K562 (cell line): ENCODE data around the gene IFT25. TPM values are rescaled to one million over a fixed set of nuclear protein-coding genes. Genes with fewer than 3 reads are reported as not detected.
"Not testable (repeated sequence)": the region's sequence is repeated elsewhere in the genome, so short reads cannot be mapped to it uniquely, and the experiment has no call there.

ENCODE experiments used
- ATAC-seq: fragments of 200-7000 bp; cut with Tn5 transposase; 3 replicates; pipeline ENCODE4 v1.9.1; 2020; ENCODE audit warnings: moderate library complexity
- BruUV-seq: library from RNA; stranded (reverse); fragments of 400-500 nt; replicated peaks from 2 replicates; lab custom pipeline; 2021; lab: Mats Ljungman, UMichigan
- CTCF ChIA-PET: fragments of 300-600 bp; formaldehyde crosslinking; extraction: SDS; loops from one replicate; lab custom pipeline; 2021; ENCODE audit warnings: low intra/inter-chr PET ratio; lab: Yijun Ruan, JAX
- POLR2A ChIA-PET: fragments of 300-600, 350-650 bp; sonication (Branson Sonifier 250); formaldehyde crosslinking; extraction: SDS; loops from one replicate; lab custom pipeline; 2021; ENCODE audit warnings: antibody characterized with exemption, inconsistent platforms; lab: Yijun Ruan, JAX
- DNase-seq, 4 experiments: peaks; one replicate each; pipeline versions ENCODE4 v3.0.0 to v3.0.0-alpha.2; 2011 to 2018; ENCODE audit warnings: low spot score in 3 of 4, mixed read lengths in 3 of 4; ENCODE audit errors: extremely low read depth in 1 of 4
- FAIRE-seq: peaks from 2 replicates; lab custom pipeline; 2011; peaks lifted over from hg19 to GRCh38; lab: Jason Lieb, UNC
- H2AFZ ChIP-seq: 2 replicates; pipeline ENCODE4 v1.6.0; 2011; ENCODE audit warnings: low read depth, low read length, control low read depth, inconsistent platforms
- H3K27ac ChIP-seq: fragments of 200-600 bp; 3 replicates; pipeline ENCODE4 v1.8.0; 2011; ENCODE audit warnings: low read depth, mild to moderate bottlenecking, control low read depth, inconsistent platforms, low read length, moderate library complexity, mixed read lengths; ENCODE audit errors: extremely low read depth
- H3K27me3 ChIP-seq, 2 experiments: fragments of 300-600 bp in 1 of 2; 2 replicates in 1 of 2; 3 replicates in 1 of 2; pipeline versions ENCODE4 v1.6.0 to v1.8.0; 2011; ENCODE audit warnings: inconsistent platforms in 2 of 2, low read length in 2 of 2, mild to moderate bottlenecking in 1 of 2, mixed read lengths in 1 of 2, moderate library complexity in 1 of 2; ENCODE audit not compliant: control insufficient read depth in 2 of 2, insufficient read depth in 2 of 2
- H3K36me3 ChIP-seq: fragments of 300-600 bp; 3 replicates; pipeline ENCODE4 v1.8.0; 2011; ENCODE audit warnings: mild to moderate bottlenecking, low read length, inconsistent platforms; ENCODE audit not compliant: control insufficient read depth, insufficient read depth
- H3K4me1 ChIP-seq, 2 experiments: fragments of 200-600 bp in 1 of 2; replicated peaks in 1 of 2; 2 replicates in 1 of 2; 3 replicates in 1 of 2; pipeline versions ENCODE4 v1.5.1 to v1.8.0; 2011; ENCODE audit warnings: inconsistent platforms in 2 of 2, low read length in 2 of 2, mild to moderate bottlenecking in 1 of 2, mixed read lengths in 1 of 2, moderate library complexity in 1 of 2; ENCODE audit not compliant: control insufficient read depth in 2 of 2, insufficient read depth in 2 of 2
- H3K4me2 ChIP-seq: 2 replicates; pipeline ENCODE4 v1.6.1; 2011; ENCODE audit warnings: low read length, control low read depth, inconsistent platforms, mixed read lengths; ENCODE audit not compliant: insufficient read depth
- H3K4me3 ChIP-seq: fragments of 200-600 bp; sonication (generic), shearing (Covaris generic); 2 replicates; pipeline ENCODE4 v1.5.1; 2016; ENCODE audit warnings: control low read depth, inconsistent platforms
- H3K79me2 ChIP-seq: fragments of 200-600 bp; 3 replicates; pipeline ENCODE4 v1.8.0; 2011; ENCODE audit warnings: low read length, inconsistent platforms; ENCODE audit not compliant: control insufficient read depth, insufficient read depth
- H3K9ac ChIP-seq, 2 experiments: 2 replicates each; pipeline versions ENCODE4 v1.6.0 to v1.6.1; 2011; ENCODE audit warnings: low read depth in 2 of 2, low read length in 2 of 2, control low read depth in 1 of 2, inconsistent platforms in 1 of 2, mild to moderate bottlenecking in 1 of 2, mixed read lengths in 1 of 2; ENCODE audit not compliant: insufficient read depth in 1 of 2
- H3K9me1 ChIP-seq: one replicate; pipeline ENCODE4 v1.6.0; 2011; ENCODE audit warnings: inconsistent platforms, mild to moderate bottlenecking, low read length, moderate library complexity; ENCODE audit not compliant: control insufficient read depth, insufficient read depth
- H3K9me3 ChIP-seq: replicated peaks from 2 replicates; pipeline ENCODE4 v1.5.1; 2011; ENCODE audit warnings: low read depth, low read length, inconsistent platforms; ENCODE audit not compliant: control insufficient read depth, insufficient read depth
- H4K20me1 ChIP-seq: replicated peaks from 2 replicates; pipeline ENCODE4 v1.6.1; 2011; ENCODE audit warnings: low read length, inconsistent platforms, mixed read lengths; ENCODE audit not compliant: control insufficient read depth, insufficient read depth
- HCFC1 ChIP-seq: IDR thresholded peaks from 2 replicates; pipeline ENCODE4 v1.6.1; 2012; ENCODE audit warnings: low read depth, low read length, improper control_type of control experiment
- NRF1 ChIP-seq, 2 experiments: fragments of 450-650 bp; IDR thresholded peaks in 1 of 2; conservative IDR thresholded peaks in 1 of 2; 2 replicates each; pipeline ENCODE4 v1.6.1; 2014; ENCODE audit warnings: mild to moderate bottlenecking in 2 of 2
- PHF20 ChIP-seq: fragments of 450-650 bp; IDR thresholded peaks from 2 replicates; pipeline ENCODE4 v1.6.1; 2018; ENCODE audit not compliant: partially characterized antibody
- RBM25 ChIP-seq: fragments of 200-400 bp; formaldehyde crosslinking; IDR thresholded peaks from 2 replicates; pipeline ENCODE4 v1.6.1; 2018; ENCODE audit warnings: low read length, low read depth, moderate library complexity; ENCODE audit not compliant: severe bottlenecking
- SIN3A ChIP-seq, 2 experiments: fragments of 150-350 bp in 1 of 2; IDR thresholded peaks; 2 replicates each; pipeline ENCODE4 v1.6.1; 2011 to 2016; ENCODE audit warnings: borderline replicate concordance in 2 of 2, low read depth in 2 of 2, low read length in 2 of 2, mild to moderate bottlenecking in 2 of 2, moderate library complexity in 2 of 2; ENCODE audit not compliant: control insufficient read depth in 1 of 2
- TOE1 ChIP-seq, 2 experiments: fragments of 450-650 bp in 1 of 2; sonication (generic) in 1 of 2; formaldehyde crosslinking in 1 of 2; IDR thresholded peaks; 2 replicates each; pipeline versions ENCODE4 v1.7.1 to v1.8.0; 2016 to 2022; ENCODE audit warnings: borderline replicate concordance in 2 of 2, mild to moderate bottlenecking in 2 of 2, antibody characterized with exemption in 1 of 2, inconsistent platforms in 1 of 2, low read depth in 1 of 2, missing genetic modification reagents in 1 of 2, moderate library complexity in 1 of 2
- ZNF121 ChIP-seq: sonication (generic); formaldehyde crosslinking; conservative IDR thresholded peaks from 2 replicates; pipeline ENCODE4 v1.8.0; 2022; ENCODE audit warnings: missing genetic modification reagents
- WGBS: fragments of 100-300 bp; shearing (Covaris generic); methylation state at CpG from one replicate; pipeline ENCODE4 v1.1.6; 2016; ENCODE audit warnings: low coverage, mixed read lengths; ENCODE audit not compliant: insufficient coverage; ENCODE audit errors: missing lambda C conversion rate; 5-methylcytosine and 5-hydroxymethylcytosine counted together
- in situ Hi-C: fragments of 300-500 bp; cut with MboI; formaldehyde crosslinking; loops from 4 replicates; pipeline ENCODE4 v1.15.0; 2018; ENCODE audit warnings: inconsistent platforms, mixed read lengths
- intact Hi-C: fragments of 100-400 bp; cut with micrococcal nuclease; formaldehyde crosslinking; loops from 2 replicates; pipeline ENCODE4 v1.14.2; 2022
- polyA plus RNA-seq, 8 experiments: library from polyadenylated mRNA; depleted of rRNA in 4 of 8; stranded (reverse) in 5 of 8; unstranded in 3 of 8; fragments of >200 nt; fragmentation: Nextera tagmentation in 2 of 8; fragmentation: Illumina TruSeq in 1 of 8; extraction: Ambion mirVana in 2 of 8; extraction: Trizol in 1 of 8; gene quantifications; 2 replicates each; pipeline versions ENCODE4 v1.2.1 to v1.2.3, GENCODE V29; 2011 to 2014; ENCODE audit warnings: inconsistent platforms in 1 of 8, missing spikeins in 1 of 8
- total RNA-seq, 7 experiments: library from RNA; depleted of rRNA in 6 of 7; stranded (reverse); fragments of >200 nt in 6 of 7; fragmentation: Illumina TruSeq in 2 of 7; extraction: Trizol in 2 of 7; gene quantifications; 2 replicates each; pipeline versions ENCODE4 v1.2.1 to v1.2.3, GENCODE V29; 2011 to 2021; ENCODE audit warnings: low replicate concordance in 1 of 7
- TF ChIP-seq, protein P1 (sequence below): IDR thresholded peaks from 2 replicates; pipeline ENCODE4 v1.6.1; 2011; ENCODE audit warnings: borderline replicate concordance, low read depth, mild to moderate bottlenecking, moderate library complexity, low read length; ENCODE audit not compliant: insufficient read depth, poor library complexity, severe bottlenecking
- TF ChIP-seq, protein P2 (sequence below): fragments of 250-450 bp; sonication (Bioruptor Pico); IDR thresholded peaks from 2 replicates; pipeline ENCODE4 v1.8.0; 2021; ENCODE audit warnings: moderate library complexity, mild to moderate bottlenecking, inconsistent platforms

The IFT25 gene
- total and polyA plus RNA-seq, 9 of the 15 experiments (the other 6 are each of a cell fraction or from before 2014, with no cell fraction given) = 93.6 to 209 (median 167) TPM

DNA sequence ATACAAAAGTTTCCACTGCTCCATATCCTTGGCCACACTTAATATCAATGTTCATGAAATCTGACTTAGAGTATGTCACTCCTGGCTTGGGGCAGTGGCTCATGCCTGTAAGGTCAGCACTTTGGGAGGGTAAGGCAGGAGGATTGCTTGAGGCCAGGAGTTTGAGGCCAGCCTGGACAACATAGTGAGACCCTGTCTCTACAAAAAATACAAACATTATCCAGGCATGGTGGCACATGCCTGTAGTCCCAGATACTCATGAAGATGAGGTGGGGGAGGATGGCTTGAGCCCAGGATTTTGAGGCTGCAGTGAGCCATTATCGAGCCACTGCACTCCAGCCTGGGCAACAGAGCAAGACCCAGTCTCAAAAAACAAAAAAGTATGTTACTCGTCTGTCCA lies 70.3 kb downstream of the IFT25 start:
- H3K9me3 ChIP-seq, H3K4me2 ChIP-seq, in situ Hi-C loops, H3K4me3 ChIP-seq, CTCF ChIA-PET, H3K27me3 ChIP-seq, intact Hi-C loops, H2AFZ ChIP-seq, ATAC-seq, BruUV-seq, H3K27ac ChIP-seq, H3K9me1 ChIP-seq, DNase-seq, FAIRE-seq, H3K79me2 ChIP-seq, H3K9ac ChIP-seq, POLR2A ChIA-PET, H4K20me1 ChIP-seq, H3K4me1 ChIP-seq: not testable (repeated sequence)
- 58% methylated on average over 2 of the region's 2 CpGs for WGBS
- peaks cover 25% of the 10 kb centered on the region; the same call in 2 of the 3 replicates for H3K36me3 ChIP-seq
- TF ChIP-seq RBM25 (peak; percentile 28), ZNF121 (CRISPR knock-in tag) (peak; percentile 86)
- TF ChIP-seq, all 486 proteins: peak for 2; not testable (repeated sequence) for 484

- FAIRE-seq = no peak
- no TSS peak for BruUV-seq
- in situ Hi-C loops = no loop called here
- TF ChIP-seq TOE1 (IDR thresholded peaks at IDR 0.05; ENCODE audit: borderline replicate concordance) (no peak), TOE1 (CRISPR knock-in tag; IDR thresholded peaks at IDR 0.05; ENCODE audit: borderline replicate concordance, low read depth) (no peak), HCFC1 (no peak), NRF1 (conservative IDR thresholded peaks at IDR 0.05 in 1 of 2, IDR thresholded peaks at IDR 0.05 in 1 of 2) (no peak), PHF20 (no peak), SIN3A (IDR thresholded peaks at IDR 0.05; ENCODE audit: borderline replicate concordance in 2 of 2, control insufficient read depth in 1 of 2, low read depth in 2 of 2, low read length in 2 of 2) (no peak)
- TF ChIP-seq, protein P1, sequence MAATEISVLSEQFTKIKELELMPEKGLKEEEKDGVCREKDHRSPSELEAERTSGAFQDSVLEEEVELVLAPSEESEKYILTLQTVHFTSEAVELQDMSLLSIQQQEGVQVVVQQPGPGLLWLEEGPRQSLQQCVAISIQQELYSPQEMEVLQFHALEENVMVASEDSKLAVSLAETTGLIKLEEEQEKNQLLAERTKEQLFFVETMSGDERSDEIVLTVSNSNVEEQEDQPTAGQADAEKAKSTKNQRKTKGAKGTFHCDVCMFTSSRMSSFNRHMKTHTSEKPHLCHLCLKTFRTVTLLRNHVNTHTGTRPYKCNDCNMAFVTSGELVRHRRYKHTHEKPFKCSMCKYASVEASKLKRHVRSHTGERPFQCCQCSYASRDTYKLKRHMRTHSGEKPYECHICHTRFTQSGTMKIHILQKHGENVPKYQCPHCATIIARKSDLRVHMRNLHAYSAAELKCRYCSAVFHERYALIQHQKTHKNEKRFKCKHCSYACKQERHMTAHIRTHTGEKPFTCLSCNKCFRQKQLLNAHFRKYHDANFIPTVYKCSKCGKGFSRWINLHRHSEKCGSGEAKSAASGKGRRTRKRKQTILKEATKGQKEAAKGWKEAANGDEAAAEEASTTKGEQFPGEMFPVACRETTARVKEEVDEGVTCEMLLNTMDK = no peak
- TF ChIP-seq, protein P2, sequence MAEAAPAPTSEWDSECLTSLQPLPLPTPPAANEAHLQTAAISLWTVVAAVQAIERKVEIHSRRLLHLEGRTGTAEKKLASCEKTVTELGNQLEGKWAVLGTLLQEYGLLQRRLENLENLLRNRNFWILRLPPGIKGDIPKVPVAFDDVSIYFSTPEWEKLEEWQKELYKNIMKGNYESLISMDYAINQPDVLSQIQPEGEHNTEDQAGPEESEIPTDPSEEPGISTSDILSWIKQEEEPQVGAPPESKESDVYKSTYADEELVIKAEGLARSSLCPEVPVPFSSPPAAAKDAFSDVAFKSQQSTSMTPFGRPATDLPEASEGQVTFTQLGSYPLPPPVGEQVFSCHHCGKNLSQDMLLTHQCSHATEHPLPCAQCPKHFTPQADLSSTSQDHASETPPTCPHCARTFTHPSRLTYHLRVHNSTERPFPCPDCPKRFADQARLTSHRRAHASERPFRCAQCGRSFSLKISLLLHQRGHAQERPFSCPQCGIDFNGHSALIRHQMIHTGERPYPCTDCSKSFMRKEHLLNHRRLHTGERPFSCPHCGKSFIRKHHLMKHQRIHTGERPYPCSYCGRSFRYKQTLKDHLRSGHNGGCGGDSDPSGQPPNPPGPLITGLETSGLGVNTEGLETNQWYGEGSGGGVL = no peak
Observed at GRCh38 chr1:53871773-53872484, 73.6 kb downstream of the IFT25 start.

More at GRCh38 chr1:53871773-53872484, 73.6 kb downstream of the IFT25 start:
- H3K4me2 ChIP-seq = no peak overlapping the region
- H3K4me1 ChIP-seq = no peaks in the 10 kb centered on the region
- H3K9ac ChIP-seq = no peak overlapping the region
- POLR2A ChIA-PET = interaction anchor here (0.9 to 3.0 kb wide), 5 partner anchors 7 to 76 kb away, joined by 3 to 14 read pairs (median 5); partner anchors contain the start of gene YIPF1
- no peaks in the 10 kb centered on the region for H3K27me3 ChIP-seq
- H3K27ac ChIP-seq = no peak overlapping the region
- CTCF ChIA-PET = no interaction called here
- no peaks in the 10 kb centered on the region for H4K20me1 ChIP-seq
- H2AFZ ChIP-seq = no peak overlapping the region
- peaks cover 14% of the 10 kb centered on the region; the same call in 1 of the 3 replicates for H3K36me3 ChIP-seq
- H3K9me1 ChIP-seq = no peaks in the 10 kb centered on the region
- 55% methylated on average over 5 of the region's 5 CpGs for WGBS
- intact Hi-C loops = no loop called here
- DNase-seq = no peak
- no peaks in the 10 kb centered on the region for H3K79me2 ChIP-seq
- H3K4me3 ChIP-seq = no peak overlapping the region
- no peak for ATAC-seq
- no peaks in the 10 kb centered on the region for H3K9me3 ChIP-seq
